ENCODE measurements around the gene AAK1.
A peak's percentile ranks its signal among the peaks of the same experiment; 100 is the strongest.

AAK1 gene

DNA sequence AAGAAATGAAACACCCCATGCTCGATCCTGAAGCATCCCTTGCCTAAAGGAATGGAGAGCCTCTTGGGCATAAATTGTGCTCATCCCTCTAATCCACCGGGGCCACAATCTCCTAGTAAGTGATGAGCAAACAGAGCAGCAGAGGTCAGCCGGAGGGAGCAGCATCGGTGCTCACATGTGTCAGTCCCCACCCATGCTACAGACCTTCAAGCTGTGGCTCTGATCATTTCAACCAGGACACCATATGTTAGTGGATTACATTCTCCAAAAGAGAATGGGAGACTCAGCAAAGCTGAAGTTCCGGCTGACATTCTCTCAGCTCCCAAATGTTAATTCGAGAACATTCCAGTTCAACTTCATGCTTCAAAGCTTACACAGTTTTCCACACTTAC, 75.6 kb downstream of the AAK1 start:
- Histone ChIP-seq H3K4me1 (ENCODE audit: insufficient read depth, poor library complexity, severe bottlenecking) (peaks cover 14% of the 10 kb centered on the region), H3K4me3 (ENCODE audit: severe bottlenecking) (no peak overlapping the region), H3K27ac (ENCODE audit: poor library complexity, severe bottlenecking) (no peak overlapping the region), H3K27me3 (ENCODE audit: insufficient read depth, poor library complexity, severe bottlenecking) (no peaks in the 10 kb centered on the region), H3K36me3 (ENCODE audit: low read depth) (no peaks in the 10 kb centered on the region), H3K9me3 (ENCODE audit: severe bottlenecking) (no peaks in the 10 kb centered on the region)
- DNase-seq (ENCODE audit: low spot score) (no peak), ATAC-seq (ENCODE audit: low read depth) (no peak)
- TF ChIP-seq CTCF (IDR thresholded peaks at IDR 0.05; ENCODE audit: poor library complexity, severe bottlenecking): no peak

DNA sequence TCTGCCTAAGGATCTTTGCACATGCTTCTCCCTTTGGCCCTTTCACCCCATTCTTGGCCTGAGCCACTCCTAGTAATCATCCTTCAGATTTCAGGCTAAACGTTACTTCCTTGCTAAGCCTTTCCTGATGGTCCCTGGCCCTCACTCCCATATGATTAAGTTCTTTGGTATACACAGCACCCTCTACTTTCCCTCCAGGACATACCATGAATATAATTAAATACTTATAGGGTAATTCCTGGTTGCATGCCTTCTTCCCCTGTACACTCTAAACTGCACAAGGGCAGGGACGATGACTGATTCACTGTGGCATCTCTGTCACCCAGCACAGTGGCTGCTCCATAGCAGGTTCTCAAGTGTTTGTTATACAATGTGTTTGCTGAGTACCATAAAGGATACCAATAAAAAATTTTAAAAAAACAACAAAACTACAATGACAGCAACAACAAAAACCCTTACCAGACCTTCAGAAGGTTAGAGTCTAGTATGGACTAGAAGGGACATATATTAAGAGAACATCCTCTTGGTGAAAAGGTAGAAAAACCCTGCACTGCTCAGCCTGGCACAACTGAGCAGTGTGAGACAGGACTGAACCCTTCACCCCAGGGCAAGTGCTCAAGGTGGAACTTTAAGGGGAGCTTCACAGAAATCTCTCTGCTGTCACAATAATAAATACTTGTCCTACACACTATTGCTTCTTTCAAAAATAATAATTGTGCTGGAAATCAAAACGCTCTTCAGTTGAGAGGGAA, 76.2 kb downstream of the AAK1 start:
- Histone ChIP-seq H3K36me3 (ENCODE audit: low read depth) (no peaks in the 10 kb centered on the region), H3K27ac (ENCODE audit: poor library complexity, severe bottlenecking) (no peak overlapping the region), H3K4me3 (ENCODE audit: severe bottlenecking) (no peak overlapping the region), H3K9me3 (ENCODE audit: severe bottlenecking) (no peaks in the 10 kb centered on the region), H3K4me1 (ENCODE audit: insufficient read depth, poor library complexity, severe bottlenecking) (peaks cover 14% of the 10 kb centered on the region), H3K27me3 (ENCODE audit: insufficient read depth, poor library complexity, severe bottlenecking) (no peaks in the 10 kb centered on the region)
- DNase-seq (ENCODE audit: low spot score) (no peak), ATAC-seq (ENCODE audit: low read depth) (peak; percentile 59)
- TF ChIP-seq CTCF (IDR thresholded peaks at IDR 0.05; ENCODE audit: poor library complexity, severe bottlenecking): no peak

DNA sequence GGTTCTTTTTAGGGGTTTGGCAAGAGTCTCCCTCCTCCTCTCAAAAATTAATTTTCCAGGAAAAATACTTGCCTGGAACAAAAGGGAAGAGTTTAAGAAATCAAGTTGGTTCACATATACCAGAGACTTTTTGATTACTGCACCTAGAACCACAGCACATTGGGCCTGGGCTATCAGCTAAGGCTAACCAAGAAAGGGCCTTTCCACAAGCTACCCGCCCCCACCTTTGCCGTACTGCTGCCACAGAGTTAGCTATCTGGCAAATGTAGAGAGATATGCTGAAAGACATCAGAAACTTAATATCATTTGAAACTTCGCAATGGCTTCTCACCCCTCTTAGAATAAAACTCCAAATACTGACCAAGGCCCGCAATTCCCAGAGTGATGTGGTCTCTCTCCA, 76.9 kb downstream of the AAK1 start:
- H3K27ac ChIP-seq (ENCODE audit: poor library complexity, severe bottlenecking): no peak overlapping the region
- peaks cover 14% of the 10 kb centered on the region for H3K4me1 ChIP-seq (ENCODE audit: insufficient read depth, poor library complexity, severe bottlenecking)
- ATAC-seq (ENCODE audit: low read depth) (no peak), DNase-seq (ENCODE audit: low spot score) (no peak)
- H3K9me3 ChIP-seq (ENCODE audit: severe bottlenecking): no peaks in the 10 kb centered on the region
- TF ChIP-seq CTCF (IDR thresholded peaks at IDR 0.05; ENCODE audit: poor library complexity, severe bottlenecking): no peak
- H3K4me3 ChIP-seq (ENCODE audit: severe bottlenecking): no peak overlapping the region
- no peaks in the 10 kb centered on the region for H3K27me3 ChIP-seq (ENCODE audit: insufficient read depth, poor library complexity, severe bottlenecking)
- no peaks in the 10 kb centered on the region for H3K36me3 ChIP-seq (ENCODE audit: low read depth)

DNA sequence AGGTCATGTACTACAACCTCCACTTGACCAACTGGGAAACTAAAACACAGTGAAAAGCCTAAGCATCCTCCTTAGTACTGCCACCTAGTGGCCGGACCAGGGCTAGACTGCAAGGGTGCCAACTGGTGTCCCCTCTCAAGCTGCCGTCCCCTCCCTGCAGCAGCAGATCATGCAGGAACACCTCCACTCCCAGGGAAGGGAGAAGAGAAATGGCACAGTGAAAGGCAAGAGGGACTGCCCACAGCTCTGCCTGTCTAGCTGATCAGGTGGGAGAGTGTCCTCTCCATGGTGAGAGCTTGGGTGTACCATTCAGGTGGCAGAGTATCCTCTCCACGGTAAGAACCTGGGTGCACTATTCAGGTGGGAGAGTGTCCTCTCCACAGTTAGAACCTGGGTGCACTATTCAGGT, 78.1 kb downstream of the AAK1 start:
- DNase-seq (ENCODE audit: low spot score) (no peak), ATAC-seq (ENCODE audit: low read depth) (peak; percentile 40; the same call in 2 of the 3 replicates)
- no peaks in the 10 kb centered on the region for H3K9me3 ChIP-seq (ENCODE audit: severe bottlenecking)
- no peak overlapping the region for H3K27ac ChIP-seq (ENCODE audit: poor library complexity, severe bottlenecking)
- H3K4me1 ChIP-seq (ENCODE audit: insufficient read depth, poor library complexity, severe bottlenecking): peaks cover 10% of the 10 kb centered on the region
- peak; percentile 65 for TF ChIP-seq CTCF (IDR thresholded peaks at IDR 0.05; ENCODE audit: poor library complexity, severe bottlenecking)
- H3K4me3 ChIP-seq (ENCODE audit: severe bottlenecking): no peak overlapping the region
- H3K36me3 ChIP-seq (ENCODE audit: low read depth): no peaks in the 10 kb centered on the region
- no peaks in the 10 kb centered on the region for H3K27me3 ChIP-seq (ENCODE audit: insufficient read depth, poor library complexity, severe bottlenecking)

DNA sequence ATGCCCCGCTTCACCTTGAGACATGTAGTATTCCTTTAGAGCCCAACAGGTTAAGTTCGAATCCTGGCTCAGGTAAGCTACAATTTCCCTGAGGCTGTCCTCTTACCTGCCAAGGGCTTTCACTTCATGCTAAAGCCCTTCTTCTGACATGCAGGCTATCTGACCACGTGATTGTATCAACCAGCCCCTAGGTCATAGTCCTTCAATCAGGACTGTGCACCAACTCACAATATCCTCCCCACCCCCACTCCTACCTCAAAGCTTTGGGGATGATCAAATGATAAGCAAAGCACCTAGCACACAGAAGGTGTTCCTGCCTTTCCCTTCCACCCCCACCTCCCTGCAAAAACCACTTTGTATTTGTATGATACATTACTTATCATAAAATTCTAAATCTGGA, 78.9 kb downstream of the AAK1 start:
- no peaks in the 10 kb centered on the region for H3K36me3 ChIP-seq (ENCODE audit: low read depth)
- no peaks in the 10 kb centered on the region for H3K27me3 ChIP-seq (ENCODE audit: insufficient read depth, poor library complexity, severe bottlenecking)
- DNase-seq (ENCODE audit: low spot score) (no peak), ATAC-seq (ENCODE audit: low read depth) (no peak)
- no peak overlapping the region for H3K27ac ChIP-seq (ENCODE audit: poor library complexity, severe bottlenecking)
- no peak overlapping the region for H3K4me3 ChIP-seq (ENCODE audit: severe bottlenecking)
- peaks cover 7% of the 10 kb centered on the region for H3K4me1 ChIP-seq (ENCODE audit: insufficient read depth, poor library complexity, severe bottlenecking)
- no peaks in the 10 kb centered on the region for H3K9me3 ChIP-seq (ENCODE audit: severe bottlenecking)
- no peak for TF ChIP-seq CTCF (IDR thresholded peaks at IDR 0.05; ENCODE audit: poor library complexity, severe bottlenecking)

Measured in RWPE2 (cell line).